H9 (cell line): ENCODE measurements around the gene CFAP57. TPM values are rescaled to one million over a fixed set of nuclear protein-coding genes. Genes with fewer than 3 reads are reported as not detected.

Source experiments
- DNase-seq: peaks from one replicate; pipeline ENCODE4 v3.0.0-alpha.2; 2017
- H2AFZ ChIP-seq: one replicate; pipeline ENCODE4 v1.6.1; 2013; ENCODE audit warnings: mild to moderate bottlenecking, low read length, control low read depth, moderate library complexity
- H2AK5ac ChIP-seq: 2 replicates; pipeline ENCODE4 v1.6.1; 2013; ENCODE audit warnings: low read length, control low read depth, mixed read lengths; ENCODE audit not compliant: insufficient read length
- H2BK120ac ChIP-seq: one replicate; pipeline ENCODE4 v1.6.1; 2013; ENCODE audit warnings: low read depth, mild to moderate bottlenecking, low read length, control low read depth, inconsistent platforms; ENCODE audit not compliant: poor library complexity, severe bottlenecking
- H2BK12ac ChIP-seq: 2 replicates; pipeline ENCODE4 v1.6.1; 2013; ENCODE audit warnings: low read length, control low read depth, mixed read lengths, low read depth; ENCODE audit not compliant: insufficient read length
- H2BK15ac ChIP-seq: 2 replicates; pipeline ENCODE4 v1.6.1; 2013; ENCODE audit warnings: low read depth, low read length, control low read depth
- H2BK20ac ChIP-seq: one replicate; pipeline ENCODE4 v1.6.1; 2013; ENCODE audit warnings: low read depth, mild to moderate bottlenecking, low read length, control low read depth, inconsistent platforms; ENCODE audit not compliant: poor library complexity, severe bottlenecking
- H2BK5ac ChIP-seq: 2 replicates; pipeline ENCODE4 v1.6.1; 2013; ENCODE audit warnings: low read length, control low read depth, mixed read lengths; ENCODE audit not compliant: insufficient read length
- H3K14ac ChIP-seq: 2 replicates; pipeline ENCODE4 v1.6.1; 2013; ENCODE audit warnings: low read length, control low read depth; ENCODE audit not compliant: insufficient read depth
- H3K18ac ChIP-seq: 2 replicates; pipeline ENCODE4 v1.6.1; 2013; ENCODE audit warnings: low read depth, mild to moderate bottlenecking, mixed read lengths, low read length, control low read depth; ENCODE audit not compliant: insufficient read length
- H3K23ac ChIP-seq: 2 replicates; pipeline ENCODE4 v1.6.1; 2013; ENCODE audit warnings: low read length, control low read depth, mixed read lengths, low read depth; ENCODE audit not compliant: insufficient read length
- H3K23me2 ChIP-seq: 2 replicates; pipeline ENCODE4 v1.6.1; 2013; ENCODE audit warnings: low read depth, mild to moderate bottlenecking, mixed read lengths, low read length, control low read depth; ENCODE audit not compliant: insufficient read length, poor library complexity, severe bottlenecking
- H3K27ac ChIP-seq: 2 replicates; pipeline ENCODE4 v1.5.1; 2013; ENCODE audit warnings: low read length, control low read depth, mixed read lengths, low read depth; ENCODE audit not compliant: insufficient read length
- H3K27me3 ChIP-seq: 2 replicates; pipeline ENCODE4 v1.6.1; 2013; ENCODE audit warnings: low read length, control low read depth, inconsistent platforms; ENCODE audit not compliant: insufficient read depth
- H3K4ac ChIP-seq: 2 replicates; pipeline ENCODE4 v1.6.1; 2013; ENCODE audit warnings: low read depth, mild to moderate bottlenecking, control low read depth, inconsistent platforms, low read length, moderate library complexity
- H3K4me1 ChIP-seq: 2 replicates; pipeline ENCODE4 v1.6.1; 2013; ENCODE audit warnings: low read length, control low read depth, inconsistent platforms; ENCODE audit not compliant: insufficient read depth
- H3K4me2 ChIP-seq: 2 replicates; pipeline ENCODE4 v1.6.1; 2013; ENCODE audit warnings: low read length, control low read depth, mixed read lengths; ENCODE audit not compliant: insufficient read length, insufficient read depth
- H3K56ac ChIP-seq: 2 replicates; pipeline ENCODE4 v1.6.1; 2013; ENCODE audit warnings: low read depth, mild to moderate bottlenecking, mixed read lengths, low read length, control low read depth; ENCODE audit not compliant: insufficient read length
- H3K79me1 ChIP-seq: 2 replicates; pipeline ENCODE4 v1.6.1; 2013; ENCODE audit warnings: low read depth, mild to moderate bottlenecking, moderate library complexity, low read length, control low read depth, inconsistent platforms; ENCODE audit not compliant: insufficient read depth, poor library complexity, severe bottlenecking
- H3K79me2 ChIP-seq: 2 replicates; pipeline ENCODE4 v1.6.1; 2013; ENCODE audit warnings: low read length, control low read depth, inconsistent platforms; ENCODE audit not compliant: insufficient read depth
- H3K9ac ChIP-seq: 2 replicates; pipeline ENCODE4 v1.6.1; 2013; ENCODE audit warnings: low read length, control low read depth, mixed read lengths; ENCODE audit not compliant: insufficient read length; ENCODE audit errors: extremely low read depth
- H3K9me3 ChIP-seq: one replicate; pipeline ENCODE4 v1.6.1; 2013; ENCODE audit warnings: low read depth, low read length, inconsistent platforms; ENCODE audit not compliant: control insufficient read depth
- H3T11ph ChIP-seq: one replicate; pipeline ENCODE4 v1.6.1; 2013; ENCODE audit warnings: mild to moderate bottlenecking, low read length, control low read depth, inconsistent platforms
- H4K20me1 ChIP-seq: one replicate; pipeline ENCODE4 v1.6.1; 2013; ENCODE audit not compliant: control insufficient read depth, insufficient read length, insufficient read depth
- H4K5ac ChIP-seq: 2 replicates; pipeline ENCODE4 v1.6.1; 2013; ENCODE audit warnings: low read depth, mild to moderate bottlenecking, mixed read lengths, low read length, control low read depth; ENCODE audit not compliant: insufficient read length
- H4K8ac ChIP-seq: replicated peaks from 2 replicates; pipeline ENCODE4 v1.6.1; 2013; ENCODE audit warnings: low read length, control low read depth, mixed read lengths, low read depth; ENCODE audit not compliant: insufficient read length
- H4K91ac ChIP-seq: 2 replicates; pipeline ENCODE4 v1.6.1; 2013; ENCODE audit warnings: low read depth, mild to moderate bottlenecking, moderate library complexity, mixed read lengths, low read length, control low read depth; ENCODE audit not compliant: insufficient read length
- H3K27ac Mint-ChIP-seq, 3 experiments: 2 replicates in 2 of 3; 3 replicates in 1 of 3; pipeline ENCODE4 v1.8.0; 2020 to 2021; ENCODE audit warnings: mixed read lengths in 3 of 3, mild to moderate bottlenecking in 1 of 3, moderate library complexity in 1 of 3
- H3K27me3 Mint-ChIP-seq: 2 replicates; pipeline ENCODE4 v1.8.0; 2021; ENCODE audit warnings: low read depth, mild to moderate bottlenecking, moderate library complexity, mixed read lengths
- H3K36me3 Mint-ChIP-seq, 3 experiments: 2 replicates in 2 of 3; 3 replicates in 1 of 3; pipeline ENCODE4 v1.8.0; 2020 to 2021; ENCODE audit warnings: low read depth in 3 of 3, mixed read lengths in 3 of 3; ENCODE audit not compliant: insufficient read depth in 1 of 3
- H3K4me1 Mint-ChIP-seq, 2 experiments: 2 replicates each; pipeline ENCODE4 v1.8.0; 2020; ENCODE audit warnings: mixed read lengths in 2 of 2
- H3K4me3 Mint-ChIP-seq, 2 experiments: 2 replicates in 1 of 2; 3 replicates in 1 of 2; pipeline ENCODE4 v1.8.0; 2020 to 2021; ENCODE audit warnings: mild to moderate bottlenecking in 2 of 2, mixed read lengths in 2 of 2, moderate library complexity in 1 of 2
- H3K9me3 Mint-ChIP-seq, 2 experiments: 2 replicates in 1 of 2; 3 replicates in 1 of 2; pipeline ENCODE4 v1.8.0; 2020; ENCODE audit warnings: mild to moderate bottlenecking in 2 of 2, mixed read lengths in 2 of 2, moderate library complexity in 1 of 2
- CTCF ChIP-seq: fragments of 200-600 bp; sonication (generic); conservative IDR thresholded peaks from 3 replicates; pipeline ENCODE4 v1.8.0; 2021; ENCODE audit warnings: antibody characterized with exemption, mild to moderate bottlenecking
- WGBS: extraction: QIAGEN DNeasy Blood & Tissue Kit; methylation state at CpG from one replicate; pipeline ENCODE4 v1.1.7; 2013; ENCODE audit warnings: missing lambda C conversion rate, low lambda C conversion rate, mixed read lengths; ENCODE audit not compliant: insufficient read length; ENCODE audit errors: extremely low coverage; 5-methylcytosine and 5-hydroxymethylcytosine counted together
- total RNA-seq: library from RNA; stranded (reverse); gene quantifications from 2 replicates; pipeline ENCODE4 v1.2.1, GENCODE V29; 2021

CFAP57 gene
- total RNA-seq, 1 experiment from 2014 or later: 0.33 TPM

DNA sequence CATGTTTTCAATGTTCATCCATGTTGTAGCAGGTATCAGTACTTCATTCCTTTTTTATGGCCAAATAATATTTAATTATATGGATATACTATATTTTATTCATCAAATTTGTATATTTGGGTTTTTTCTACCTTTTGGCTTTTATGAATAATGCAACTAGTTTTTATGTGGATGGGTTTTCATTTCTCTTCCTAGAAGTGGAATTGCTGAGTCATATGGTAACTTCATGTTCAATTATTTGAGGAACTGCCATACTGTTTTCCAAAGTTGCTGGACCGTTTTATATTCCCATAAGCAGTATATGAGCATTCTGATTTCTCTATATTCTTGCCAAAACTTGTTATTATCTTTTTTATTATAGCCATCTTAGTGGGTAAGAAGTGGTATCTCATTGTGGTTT is 16.0 kb downstream of the CFAP57 start:
- H2BK20ac ChIP-seq: no peak overlapping the region
- no peaks in the 10 kb centered on the region for H3K79me2 ChIP-seq
- no peak overlapping the region for H3K27ac Mint-ChIP-seq
- DNase-seq: no peak
- no peak overlapping the region for H2BK12ac ChIP-seq
- H2BK120ac ChIP-seq: no peak overlapping the region
- no peaks in the 10 kb centered on the region for H3K4me1 ChIP-seq
- H3K27me3 Mint-ChIP-seq: no peaks in the 10 kb centered on the region
- no peaks in the 10 kb centered on the region for H3K23me2 ChIP-seq
- no peaks in the 10 kb centered on the region for H4K20me1 ChIP-seq
- H3K9me3 ChIP-seq: no peaks in the 10 kb centered on the region
- no peak overlapping the region for H3K18ac ChIP-seq
- H3K9ac ChIP-seq: no peak overlapping the region
- peaks cover 0 to 4% (median 0%) of the 10 kb centered on the region in 3 experiments; a peak in 1 of 7 replicates for H3K36me3 Mint-ChIP-seq
- H3K4ac ChIP-seq: no peak overlapping the region
- no peak overlapping the region for H4K8ac ChIP-seq
- no peak overlapping the region for H3T11ph ChIP-seq
- no peak overlapping the region for H3K4me2 ChIP-seq
- no CpG with 5 or more reads among the region's 1 CpG for WGBS
- peaks cover 4 to 10% of the 10 kb centered on the region in 2 experiments; a peak in 3 of 5 replicates for H3K9me3 Mint-ChIP-seq
- H2AFZ ChIP-seq: no peak overlapping the region
- no peak overlapping the region for H3K14ac ChIP-seq
- no peak overlapping the region for H3K4me3 Mint-ChIP-seq
- TF ChIP-seq CTCF: no peak
- no peak overlapping the region for H2BK15ac ChIP-seq
- H4K5ac ChIP-seq: no peak overlapping the region
- no peaks in the 10 kb centered on the region for H3K79me1 ChIP-seq
- no peak overlapping the region for H3K56ac ChIP-seq
- no peak overlapping the region for H3K23ac ChIP-seq
- no peak overlapping the region for H3K27ac ChIP-seq
- H3K27me3 ChIP-seq: no peaks in the 10 kb centered on the region
- H4K91ac ChIP-seq: no peak overlapping the region
- no peak overlapping the region for H2AK5ac ChIP-seq
- peaks cover 3 to 4% of the 10 kb centered on the region in 2 experiments; a peak in 3 of 4 replicates for H3K4me1 Mint-ChIP-seq
- H2BK5ac ChIP-seq: no peak overlapping the region
